Adrenal gland (tissue), 12 donors: ENCODE measurements around the gene GBA3. TPM values are rescaled to one million over a fixed set of nuclear protein-coding genes. Genes with fewer than 3 reads are reported as not detected.

Experiments used
- DNase-seq, 7 donors: peaks; one replicate each; pipeline ENCODE4 v3.0.0-alpha.2; 2019 to 2020
- H3K27ac ChIP-seq, 5 donors: fragments of 200-600 bp; sonication (generic) in 4 of 5; 1 replicate in 3 of 5; 2 replicates in 2 of 5; pipeline versions ENCODE4 v1.5.1 to v1.8.0; 2016 to 2020; ENCODE audit warnings: mild to moderate bottlenecking in 1 of 5
- H3K27me3 ChIP-seq: fragments of 200-600 bp; 2 replicates; pipeline ENCODE4 v1.8.0; 2021
- H3K36me3 ChIP-seq, 2 donors: fragments of 200-600 bp; replicated peaks in 1 of 2; 1 replicate in 1 of 2; 2 replicates in 1 of 2; pipeline versions ENCODE4 v1.5.1 to v1.8.0; 2018 to 2022
- H3K4me1 ChIP-seq, 2 donors: fragments of 200-600 bp; replicated peaks in 1 of 2; 1 replicate in 1 of 2; 2 replicates in 1 of 2; pipeline versions ENCODE4 v1.5.1 to v1.8.0; 2018 to 2021
- H3K4me3 ChIP-seq, 4 donors: fragments of 200-600 bp; sonication (generic) in 3 of 4; one replicate each; pipeline ENCODE4 v1.5.1; 2016 to 2018
- H3K9me3 ChIP-seq, 3 donors: fragments of 200-600 bp; sonication (generic) in 1 of 3; replicated peaks in 1 of 3; 1 replicate in 2 of 3; 2 replicates in 1 of 3; pipeline versions ENCODE4 v1.5.1 to v1.8.0; 2016 to 2021
- CTCF ChIP-seq, 6 experiments: fragments of 450-650 bp in 4 of 6; fragments of 200-600 bp in 2 of 6; sonication (generic) in 1 of 6; IDR thresholded peaks; 1 replicate in 5 of 6; 2 replicates in 1 of 6; pipeline versions ENCODE4 v1.5.1 to v1.8.0; 2016 to 2021; ENCODE audit warnings: antibody characterized with exemption in 6 of 6, mild to moderate bottlenecking in 2 of 6, moderate library complexity in 1 of 6
- POLR2A ChIP-seq, 2 donors: fragments of 450-650 bp; IDR thresholded peaks; one replicate each; pipeline ENCODE4 v1.6.1; 2017; ENCODE audit warnings: antibody characterized with exemption in 2 of 2, mild to moderate bottlenecking in 2 of 2, moderate library complexity in 1 of 2
- WGBS, 4 donors: extraction: QIAGEN DNeasy Blood & Tissue Kit in 2 of 4; methylation state at CpG; one replicate each; pipeline versions ENCODE4 v1.1.5 to v1.1.7; 2013 to 2017; 5-methylcytosine and 5-hydroxymethylcytosine counted together
- intact Hi-C, 2 donors: fragments of 100-400 bp; cut with DNase I; formaldehyde crosslinking; loops; one replicate each; pipeline versions ENCODE4 v1.14.1 to v1.15.0; 2022 to 2023
- polyA plus RNA-seq, 3 donors: library from polyadenylated mRNA; stranded (reverse); fragments of 200-250 nt in 2 of 3; fragments of 350-450 nt in 1 of 3; fragmentation: Illumina TruSeq in 1 of 3; extraction: RNeasy Lipid Tissue Mini Kit (QIAGEN cat#74804) in 1 of 3; gene quantifications; one replicate each; pipeline ENCODE4 v1.2.3, GENCODE V29; 2013 to 2014
- total RNA-seq, 9 donors: library from RNA; depleted of rRNA in 4 of 9; stranded (reverse); fragments of >200 nt in 4 of 9; fragments of 120-200 nt in 1 of 9; fragmentation: NEBNext Ultra II Directional in 1 of 9; extraction: Animal tissue kit (Norgen Biotek cat#: 25700) in 1 of 9; gene quantifications; one replicate each; pipeline versions ENCODE4 v1.1.0 to v1.2.4, GENCODE V29; 2013 to 2023
- donor health status: healthy with polysubstance abuse.
- donor health status: Bipolar disorder and iron deficiency.
- donor health status: DM: yes; HTN: yes; CAD: no.
- donor health status: DM: no; HTN: no; CAD: no.
- donor health status: DM: no; HTN: no; CAD: no.
- donor health status: DM: yes; HTN: yes; CAD: no.

Gene GBA3
- total and polyA plus RNA-seq, 12 donors: 0.07 to 0.45 (median 0.15) TPM; not detected in 6

GRCh38 chr4:22859318-22859717 lies 166.6 kb downstream of the GBA3 start:
- DNase-seq: no peak
- H3K4me1 ChIP-seq: no peaks in the 10 kb centered on the region
- H3K36me3 ChIP-seq: no peaks in the 10 kb centered on the region
- no peak for TF ChIP-seq CTCF (IDR thresholded peaks at IDR 0.05)
- no peak for TF ChIP-seq POLR2A (IDR thresholded peaks at IDR 0.05)
- no peak overlapping the region for H3K27ac ChIP-seq
- no peaks in the 10 kb centered on the region for H3K27me3 ChIP-seq
- no peak overlapping the region for H3K4me3 ChIP-seq
- WGBS, 4 donors: 49 to 65% (median 55%) methylated on average over 2 of the region's 2 CpGs
- intact Hi-C loops: no loop called here
- H3K9me3 ChIP-seq: no peaks in the 10 kb centered on the region

Other genes starting within 250 kb of the GBA3 start
- 10 to 100 TPM in 8 of 9 donors, 1 to 10 TPM in 1; 9.8 to 36.9 (median 24.3) TPM for gene ADGRA3, start 176.9 kb upstream of the GBA3 start, total RNA-seq
- gene ADGRA3, start 176.9 kb upstream of the GBA3 start, polyA plus RNA-seq: 10 to 100 TPM; 18.3 to 24.5 (median 18.4) TPM